Stimulated activated naive CD8-positive, alpha-beta T cell treated with anti-CD3 and anti-CD28 coated beads, Interleukin-15, Interleukin-2, amounts not matched to agents 100 U/mL and 50 U/mL, for 24 hours (primary cell): ENCODE data around the gene SPATA32.

ENCODE experiments used
- ATAC-seq: fragments of 150-1000 bp; cut with Tn5 transposase; one replicate; pipeline ENCODE4 v1.10.0; 2021
- DNase-seq: peaks from one replicate; pipeline ENCODE4 v3.0.0; 2021

Gene SPATA32

GRCh38 chr17:45246861-45247428 lies 14.9 kb downstream of the SPATA32 start:
- ATAC-seq: no peak
- peak; percentile 54 for DNase-seq

GRCh38 chr17:45246338-45246737 lies 15.6 kb downstream of the SPATA32 start:
- DNase-seq (no peak), ATAC-seq (no peak)

GRCh38 chr17:45244725-45245656 lies 16.9 kb downstream of the SPATA32 start:
- no peak for ATAC-seq
- DNase-seq: no peak

- DNase-seq (no peak), ATAC-seq (no peak)
Observed at GRCh38 chr17:45243750-45244149, 18.1 kb downstream of the SPATA32 start.

GRCh38 chr17:45242029-45242414 lies 19.9 kb downstream of the SPATA32 start:
- no peak for DNase-seq
- ATAC-seq: no peak

GRCh38 chr17:45241328-45242028 lies 20.4 kb downstream of the SPATA32 start:
- DNase-seq: no peak
- ATAC-seq: no peak

- ATAC-seq (no peak), DNase-seq (no peak)
Observed at GRCh38 chr17:45240905-45241327, 21.0 kb downstream of the SPATA32 start.

GRCh38 chr17:45238155-45238774 lies 23.6 kb downstream of the SPATA32 start:
- DNase-seq: no peak
- ATAC-seq: no peak

GRCh38 chr17:45237686-45238085 lies 24.2 kb downstream of the SPATA32 start:
- DNase-seq: no peak
- no peak for ATAC-seq

GRCh38 chr17:45236282-45236606 lies 25.6 kb downstream of the SPATA32 start:
- no peak for ATAC-seq
- no peak for DNase-seq

- ATAC-seq (peak; percentile 30), DNase-seq (peak; percentile 85)
Observed at GRCh38 chr17:45235416-45236281, 26.2 kb downstream of the SPATA32 start.

- ATAC-seq: peak; percentile 32
Observed at GRCh38 chr17:45234641-45235415, 27.1 kb downstream of the SPATA32 start.

GRCh38 chr17:45233423-45233924 lies 28.4 kb downstream of the SPATA32 start:
- DNase-seq (no peak), ATAC-seq (no peak)

More at GRCh38 chr17:45234641-45235415, 27.1 kb downstream of the SPATA32 start:
- DNase-seq: peak; percentile 62

- ATAC-seq (no peak), DNase-seq (no peak)
Observed at GRCh38 chr17:45232514-45233422, 29.1 kb downstream of the SPATA32 start.

- ATAC-seq: no peak
- peak; percentile 68 for DNase-seq
Observed at GRCh38 chr17:45231481-45232116, 30.3 kb downstream of the SPATA32 start.

GRCh38 chr17:45230787-45231480 lies 31.0 kb downstream of the SPATA32 start:
- DNase-seq: no peak
- ATAC-seq: no peak

GRCh38 chr17:45230410-45230786 lies 31.5 kb downstream of the SPATA32 start:
- DNase-seq: peak; percentile 44
- no peak for ATAC-seq

GRCh38 chr17:45229681-45230409 lies 32.0 kb downstream of the SPATA32 start:
- DNase-seq (peak; percentile 89), ATAC-seq (peak; percentile 33)
